HUES6 (cell line): ENCODE measurements around the gene NEK3.
"Not testable (repeated sequence)": the region's sequence is repeated elsewhere in the genome, so short reads cannot be mapped to it uniquely, and the experiment has no call there.

Source experiments
- H3K27ac ChIP-seq: 2 replicates; pipeline ENCODE4 v1.7.0; 2013; ENCODE audit warnings: low read depth, mild to moderate bottlenecking, low read length, inconsistent platforms
- H3K27me3 ChIP-seq: 2 replicates; pipeline ENCODE4 v1.6.1; 2013; ENCODE audit warnings: low read length; ENCODE audit not compliant: control insufficient read depth, insufficient read depth
- H3K36me3 ChIP-seq: 2 replicates; pipeline ENCODE4 v1.6.1; 2013; ENCODE audit warnings: low read length; ENCODE audit not compliant: control insufficient read depth, insufficient read depth
- H3K4me1 ChIP-seq: 2 replicates; pipeline ENCODE4 v1.6.1; 2013; ENCODE audit warnings: low read length; ENCODE audit not compliant: control insufficient read depth, insufficient read depth
- H3K4me3 ChIP-seq: 2 replicates; pipeline ENCODE4 v1.5.1; 2013; ENCODE audit warnings: low read depth, low read length
- H3K9ac ChIP-seq: one replicate; pipeline ENCODE4 v1.6.1; 2013; ENCODE audit warnings: mild to moderate bottlenecking, low read length
- H3K9me3 ChIP-seq: 2 replicates; pipeline ENCODE4 v1.6.1; 2013; ENCODE audit warnings: low read depth, low read length; ENCODE audit not compliant: control insufficient read depth, insufficient read depth

NEK3 gene

GRCh38 chr13:52165411-52165810, 6.0 kb upstream of the NEK3 start:
- peaks cover 31% of the 10 kb centered on the region for H3K36me3 ChIP-seq
- H3K4me1 ChIP-seq = no peaks in the 10 kb centered on the region
- no peak overlapping the region for H3K4me3 ChIP-seq
- no peaks in the 10 kb centered on the region for H3K27me3 ChIP-seq
- no peaks in the 10 kb centered on the region for H3K9me3 ChIP-seq
- no peak overlapping the region for H3K27ac ChIP-seq
- no peak overlapping the region for H3K9ac ChIP-seq

GRCh38 chr13:52164989-52165388, 5.6 kb upstream of the NEK3 start:
- Histone ChIP-seq H3K4me3 (no peak overlapping the region), H3K9me3 (no peaks in the 10 kb centered on the region), H3K9ac (no peak overlapping the region), H3K36me3 (peaks cover 29% of the 10 kb centered on the region), H3K27ac (no peak overlapping the region), H3K27me3 (peaks cover 2% of the 10 kb centered on the region), H3K4me1 (no peaks in the 10 kb centered on the region)

DNA sequence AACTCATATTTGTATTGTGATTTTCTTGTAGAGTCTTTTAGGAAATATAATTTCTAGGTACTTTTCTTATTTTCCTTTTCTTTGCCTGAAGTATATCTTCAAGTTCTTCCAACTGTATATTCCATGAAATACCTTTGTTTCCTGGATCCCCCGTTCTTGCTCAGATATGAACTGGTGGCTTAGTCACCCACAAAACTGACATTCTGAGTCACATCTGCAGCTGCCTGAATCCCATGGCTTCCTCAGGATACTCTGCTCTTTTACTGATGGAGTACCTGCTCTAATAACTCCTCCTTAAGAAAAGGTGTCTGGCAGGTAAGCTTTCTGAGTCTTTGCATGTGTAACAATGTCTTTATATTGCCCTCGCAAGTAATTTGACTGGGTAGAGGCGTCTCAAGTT, 4.5 kb upstream of the NEK3 start:
- H3K9me3 ChIP-seq, H3K9ac ChIP-seq, H3K27ac ChIP-seq, H3K4me3 ChIP-seq, H3K4me1 ChIP-seq, H3K27me3 ChIP-seq: not testable (repeated sequence)
- H3K36me3 ChIP-seq = peaks cover 18% of the 10 kb centered on the region

DNA sequence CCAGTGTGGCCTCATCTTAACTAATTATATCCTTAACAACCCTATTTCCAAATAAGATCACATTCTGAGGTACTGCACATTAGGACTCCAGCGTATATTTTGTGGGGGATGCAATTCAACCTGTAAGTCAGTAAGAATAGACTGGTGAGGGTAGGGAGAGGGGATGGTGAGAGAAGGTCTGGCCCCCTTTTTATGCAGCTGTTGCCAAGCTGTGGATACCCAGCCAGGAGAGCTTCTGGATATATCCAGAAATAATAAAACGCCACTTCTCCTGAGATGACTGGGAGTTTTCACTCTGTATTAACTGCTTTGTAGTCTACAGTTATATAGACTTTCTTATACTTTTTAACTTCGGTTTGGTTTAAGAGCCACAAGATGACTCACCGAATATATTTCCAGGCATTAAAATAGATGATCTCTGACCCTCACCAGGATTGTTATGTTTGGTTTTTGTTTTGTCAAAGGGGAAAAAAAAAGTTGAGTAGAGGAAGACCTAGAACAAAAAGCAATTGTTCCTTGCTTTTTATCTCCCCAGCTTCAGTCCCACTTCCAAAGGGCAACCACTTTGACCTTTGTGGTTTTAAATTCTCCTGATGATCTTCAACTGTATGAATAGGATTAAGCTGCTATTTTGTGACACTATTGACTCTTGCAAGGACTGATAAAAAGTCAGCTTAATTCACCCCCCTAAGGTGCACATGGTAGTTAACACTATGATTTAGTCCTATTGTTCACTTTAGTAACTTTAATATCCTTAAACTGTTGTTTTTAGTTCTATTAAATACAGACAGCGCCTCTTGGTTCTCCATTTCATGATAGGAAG, 3.1 kb upstream of the NEK3 start:
- no peak overlapping the region for H3K27ac ChIP-seq

GRCh38 chr13:52161181-52161646, 1.8 kb upstream of the NEK3 start:
- Histone ChIP-seq H3K9me3 (no peaks in the 10 kb centered on the region), H3K4me1 (peaks cover 19% of the 10 kb centered on the region), H3K4me3 (no peak overlapping the region), H3K27me3 (peaks cover 7% of the 10 kb centered on the region), H3K9ac (no peak overlapping the region), H3K27ac (no peak overlapping the region), H3K36me3 (no peaks in the 10 kb centered on the region; the same call in 1 of the 2 replicates)

More for the DNA sequence above, 3.1 kb upstream of the NEK3 start:
- Histone ChIP-seq H3K9ac (no peak overlapping the region), H3K4me1 (peaks cover 7% of the 10 kb centered on the region; the same call in 1 of the 2 replicates), H3K9me3 (no peaks in the 10 kb centered on the region), H3K4me3 (no peak overlapping the region), H3K36me3 (peaks cover 7% of the 10 kb centered on the region), H3K27me3 (peaks cover 7% of the 10 kb centered on the region)

- no peaks in the 10 kb centered on the region for H3K36me3 ChIP-seq
- H3K4me3 ChIP-seq = no peak overlapping the region
- H3K9me3 ChIP-seq = no peaks in the 10 kb centered on the region
- H3K9ac ChIP-seq = no peak overlapping the region
- H3K27ac ChIP-seq = no peak overlapping the region
- peaks cover 7% of the 10 kb centered on the region for H3K27me3 ChIP-seq
- H3K4me1 ChIP-seq = peaks cover 19% of the 10 kb centered on the region
Measured at GRCh38 chr13:52160506-52160905, 1.1 kb upstream of the NEK3 start.

GRCh38 chr13:52160053-52160452, 656 bp upstream of the NEK3 start:
- peaks cover 19% of the 10 kb centered on the region for H3K4me1 ChIP-seq

GRCh38 chr13:52158629-52159158, 703 bp downstream of the NEK3 start:
- Histone ChIP-seq H3K9me3 (no peaks in the 10 kb centered on the region), H3K9ac (peak overlapping the region; percentile 79), H3K4me1 (peaks cover 19% of the 10 kb centered on the region), H3K4me3 (peak overlapping the region; percentile 91), H3K36me3 (no peaks in the 10 kb centered on the region), H3K27ac (peak overlapping the region; percentile 73; the same call in 1 of the 2 replicates), H3K27me3 (peaks cover 7% of the 10 kb centered on the region)

More at GRCh38 chr13:52160053-52160452, 656 bp upstream of the NEK3 start:
- H3K27me3 ChIP-seq = peaks cover 7% of the 10 kb centered on the region
- no peak overlapping the region for H3K27ac ChIP-seq
- H3K9ac ChIP-seq = no peak overlapping the region
- no peaks in the 10 kb centered on the region for H3K36me3 ChIP-seq
- H3K9me3 ChIP-seq = no peaks in the 10 kb centered on the region
- no peak overlapping the region; the same call in 1 of the 2 replicates for H3K4me3 ChIP-seq

- peaks cover 19% of the 10 kb centered on the region for H3K4me1 ChIP-seq
- no peaks in the 10 kb centered on the region for H3K9me3 ChIP-seq
- H3K36me3 ChIP-seq = 0 out of 2 replicates have a peak, but pooled peaks cover 4% of the 10 kb centered on the region
- peaks cover 7% of the 10 kb centered on the region for H3K27me3 ChIP-seq
- no peak overlapping the region for H3K27ac ChIP-seq
- no peak overlapping the region for H3K4me3 ChIP-seq
- no peak overlapping the region for H3K9ac ChIP-seq
Measured at GRCh38 chr13:52156724-52157261, 2.6 kb downstream of the NEK3 start.

GRCh38 chr13:52155177-52155576, 4.2 kb downstream of the NEK3 start:
- Histone ChIP-seq H3K4me1 (peaks cover 19% of the 10 kb centered on the region), H3K27ac (no peak overlapping the region), H3K9me3 (no peaks in the 10 kb centered on the region), H3K4me3 (no peak overlapping the region), H3K27me3 (peaks cover 6% of the 10 kb centered on the region), H3K36me3 (peaks cover 18% of the 10 kb centered on the region), H3K9ac (no peak overlapping the region)

DNA sequence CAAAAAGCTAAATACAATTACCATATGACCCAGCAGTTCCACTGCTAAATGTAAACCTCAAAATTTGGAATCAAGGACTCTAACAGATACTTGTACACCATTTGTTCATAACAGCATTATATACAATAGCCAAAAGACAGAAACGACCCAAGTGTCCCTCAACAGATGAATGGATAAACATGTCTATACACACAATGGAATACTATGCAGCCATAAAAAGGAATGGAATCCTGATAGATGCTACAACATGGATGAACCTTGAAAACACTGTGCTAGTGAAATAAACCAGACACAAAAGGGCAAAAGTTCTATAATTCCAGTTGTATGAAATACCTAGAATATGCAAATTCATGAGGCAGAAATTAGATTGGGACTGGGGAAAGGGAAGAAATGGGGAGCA, 12.2 kb downstream of the NEK3 start:
- H3K9me3 ChIP-seq = no peaks in the 10 kb centered on the region
- H3K9ac ChIP-seq = no peak overlapping the region
- peaks cover 35% of the 10 kb centered on the region for H3K36me3 ChIP-seq
- no peak overlapping the region for H3K27ac ChIP-seq
- no peaks in the 10 kb centered on the region for H3K4me1 ChIP-seq
- no peak overlapping the region for H3K4me3 ChIP-seq
- H3K27me3 ChIP-seq = no peaks in the 10 kb centered on the region
